ENCODE measurements around the gene A3GALT2.

DNA sequence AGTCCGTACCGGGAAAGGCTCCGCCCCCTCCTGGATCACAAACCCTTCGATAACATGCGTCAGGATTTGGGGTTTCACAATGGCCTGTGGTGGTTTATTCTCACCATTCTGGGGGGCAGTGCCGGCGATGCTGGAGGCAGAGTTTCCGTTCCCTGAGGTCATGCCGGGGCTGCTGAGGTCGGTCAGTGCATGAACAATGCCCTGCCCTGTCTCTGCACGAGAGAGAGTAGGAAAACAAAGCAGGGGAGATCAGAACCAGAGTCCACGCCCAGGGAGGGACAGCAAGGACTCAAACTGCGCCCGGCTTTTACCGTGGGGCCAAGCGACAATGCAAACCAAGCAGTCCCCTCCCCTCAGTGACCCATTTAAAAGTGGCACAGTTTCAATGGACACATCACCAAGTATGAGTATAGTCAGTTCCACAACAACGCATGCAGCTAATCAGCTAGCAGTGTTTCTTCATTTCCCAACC lies 13.2 kb upstream of the A3GALT2 start:
- TF ChIP-seq, protein P1, sequence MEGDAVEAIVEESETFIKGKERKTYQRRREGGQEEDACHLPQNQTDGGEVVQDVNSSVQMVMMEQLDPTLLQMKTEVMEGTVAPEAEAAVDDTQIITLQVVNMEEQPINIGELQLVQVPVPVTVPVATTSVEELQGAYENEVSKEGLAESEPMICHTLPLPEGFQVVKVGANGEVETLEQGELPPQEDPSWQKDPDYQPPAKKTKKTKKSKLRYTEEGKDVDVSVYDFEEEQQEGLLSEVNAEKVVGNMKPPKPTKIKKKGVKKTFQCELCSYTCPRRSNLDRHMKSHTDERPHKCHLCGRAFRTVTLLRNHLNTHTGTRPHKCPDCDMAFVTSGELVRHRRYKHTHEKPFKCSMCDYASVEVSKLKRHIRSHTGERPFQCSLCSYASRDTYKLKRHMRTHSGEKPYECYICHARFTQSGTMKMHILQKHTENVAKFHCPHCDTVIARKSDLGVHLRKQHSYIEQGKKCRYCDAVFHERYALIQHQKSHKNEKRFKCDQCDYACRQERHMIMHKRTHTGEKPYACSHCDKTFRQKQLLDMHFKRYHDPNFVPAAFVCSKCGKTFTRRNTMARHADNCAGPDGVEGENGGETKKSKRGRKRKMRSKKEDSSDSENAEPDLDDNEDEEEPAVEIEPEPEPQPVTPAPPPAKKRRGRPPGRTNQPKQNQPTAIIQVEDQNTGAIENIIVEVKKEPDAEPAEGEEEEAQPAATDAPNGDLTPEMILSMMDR (IDR thresholded peaks at IDR 0.05; ENCODE audit: low read depth, low read length): no peak
- TF ChIP-seq, protein P2, sequence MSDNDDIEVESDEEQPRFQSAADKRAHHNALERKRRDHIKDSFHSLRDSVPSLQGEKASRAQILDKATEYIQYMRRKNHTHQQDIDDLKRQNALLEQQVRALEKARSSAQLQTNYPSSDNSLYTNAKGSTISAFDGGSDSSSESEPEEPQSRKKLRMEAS (IDR thresholded peaks at IDR 0.05; ENCODE audit: low read depth, low read length): no peak

All from NB4 (cell line).